ENCODE results near the gene SLC31A1. TPM values are rescaled to one million over a fixed set of nuclear protein-coding genes. Genes with fewer than 3 reads are reported as not detected.

Gene SLC31A1
- total RNA-seq = 5.4 TPM

- peak; percentile 95 to 98 (median 97) for DNase-seq (ENCODE audit: low read depth in 2 of 3, low spot score in 2 of 3)
These were observed at the start of gene SLC31A1, which contains the start of gene FKBP15 for GRCh38 chr9:113221003-113221799. Gene SLC31A1, plus strand, starts transcription at chr9:113221544. Its CDS starts 34,605 bp downstream, at chr9:113256149. Gene FKBP15, minus strand, starts transcription at chr9:113221277. Its CDS starts 34 bp downstream, at chr9:113221243.

DNA sequence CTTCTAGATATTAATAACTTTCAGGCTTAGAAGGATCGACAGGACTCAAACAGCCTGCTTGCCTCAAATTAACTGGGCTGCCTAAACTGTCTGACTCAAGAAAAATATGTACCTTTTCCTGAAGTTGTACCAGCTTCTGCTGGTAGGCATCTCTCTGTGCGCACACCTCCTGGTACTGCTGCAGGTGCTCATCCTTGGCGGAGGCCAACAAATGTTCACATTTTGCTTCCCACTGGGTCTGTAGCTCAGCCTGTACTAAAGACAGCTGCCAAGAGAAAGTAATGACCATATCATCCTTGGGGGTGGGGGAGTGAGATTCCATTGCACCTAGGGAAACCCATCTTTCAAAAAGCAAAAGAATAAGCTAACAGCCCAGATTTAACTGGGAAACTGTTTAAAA lies 48.0 kb upstream of the SLC31A1 start:
- no peak for DNase-seq (ENCODE audit: low read depth in 2 of 3, low spot score in 2 of 3)

DNA sequence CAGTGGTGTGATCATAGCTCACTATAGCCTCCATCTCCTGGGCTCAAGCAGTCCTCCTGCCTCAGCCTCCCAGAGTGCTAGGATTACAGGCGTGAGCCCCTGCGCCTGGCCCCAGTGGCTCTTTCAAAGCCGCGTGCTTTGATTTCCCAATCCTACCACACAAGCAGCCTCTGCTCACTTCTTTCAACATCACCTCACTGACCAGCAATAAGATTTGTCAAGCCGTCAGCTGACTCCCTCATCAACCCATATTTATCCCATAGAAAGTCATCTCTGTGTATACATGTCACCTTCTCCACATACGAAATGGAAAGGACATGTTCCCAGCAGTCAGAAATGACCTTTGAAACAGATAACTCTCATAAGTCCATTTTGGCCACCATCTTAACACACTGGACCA lies 44.5 kb upstream of the SLC31A1 start:
- no peak for DNase-seq (ENCODE audit: low read depth in 2 of 3, low spot score in 2 of 3)

DNA sequence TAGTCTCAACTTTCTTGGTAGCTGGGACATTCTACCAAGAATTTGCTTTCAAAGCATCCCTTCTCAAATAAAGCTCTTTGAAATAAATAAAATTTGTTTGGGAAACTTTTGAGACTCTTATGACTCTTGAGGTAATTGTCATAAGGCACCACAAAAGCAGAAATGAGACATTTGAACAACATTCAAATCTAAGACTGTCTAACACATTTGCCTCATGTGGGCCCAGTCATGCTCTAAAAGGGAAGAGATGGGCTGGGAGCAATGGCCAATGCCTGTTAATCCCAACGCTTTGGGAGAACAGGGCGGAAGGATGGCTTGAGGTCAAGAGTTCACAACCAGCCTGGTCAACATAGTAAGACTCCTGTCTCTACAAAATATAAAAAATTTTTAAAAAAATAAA lies 44.1 kb upstream of the SLC31A1 start:
- no peak for DNase-seq (ENCODE audit: low read depth in 2 of 3, low spot score in 2 of 3)

DNA sequence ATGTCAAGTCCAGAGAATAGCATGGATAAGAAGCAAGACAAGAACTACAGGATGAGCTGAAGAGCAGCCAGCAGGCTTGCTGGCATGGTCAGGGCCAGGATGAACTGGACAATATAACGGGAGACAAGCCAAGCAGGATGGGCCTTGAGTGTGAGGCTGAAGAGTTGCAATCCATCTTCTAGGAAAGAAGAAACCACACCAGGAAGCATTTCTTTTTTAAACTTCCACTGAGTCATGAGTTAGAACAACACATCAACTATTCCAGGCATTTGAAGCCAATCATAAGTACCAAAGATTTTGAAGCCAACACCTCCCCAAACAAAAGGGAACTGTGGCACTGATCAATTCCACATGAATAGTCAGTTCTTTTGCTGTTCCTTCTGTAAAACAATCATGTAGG lies 43.3 kb upstream of the SLC31A1 start:
- no peak for DNase-seq (ENCODE audit: low read depth in 2 of 3, low spot score in 2 of 3)

GRCh38 chr9:113179839-113180238 lies 41.5 kb upstream of the SLC31A1 start:
- no peak for DNase-seq (ENCODE audit: low read depth in 2 of 3, low spot score in 2 of 3)

- DNase-seq (ENCODE audit: low read depth in 2 of 3, low spot score in 2 of 3) = no peak
These were observed 40.2 kb upstream of the SLC31A1 start for GRCh38 chr9:113181165-113181564.

DNA sequence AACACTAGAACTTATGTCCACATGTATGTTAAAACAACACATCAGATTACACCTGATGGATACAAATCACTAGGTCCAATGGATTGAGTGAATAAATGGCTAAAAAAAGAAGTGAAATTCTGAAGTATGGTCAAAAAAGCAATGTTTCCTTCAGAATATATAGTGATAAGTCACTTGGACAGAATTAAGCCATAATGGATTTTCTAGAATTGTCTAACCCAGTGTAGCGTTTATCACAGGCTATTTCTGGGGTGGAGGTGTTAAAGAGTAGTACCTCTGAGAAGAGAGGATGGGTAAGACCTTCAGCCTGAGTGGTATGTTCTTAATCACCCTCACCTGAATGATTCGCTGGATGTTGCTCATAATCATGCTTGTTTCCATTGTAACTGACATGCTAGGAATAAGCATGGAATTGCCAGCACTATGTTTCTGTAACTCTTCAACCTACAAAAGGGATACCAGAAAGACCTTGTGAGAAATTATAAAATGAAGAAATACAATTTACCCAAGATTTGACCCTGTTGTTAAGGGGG lies 37.3 kb upstream of the SLC31A1 start:
- DNase-seq (ENCODE audit: low read depth in 2 of 3, low spot score in 2 of 3) = no peak

- DNase-seq (ENCODE audit: low read depth in 2 of 3, low spot score in 2 of 3) = no peak
These were observed 36.8 kb upstream of the SLC31A1 start for GRCh38 chr9:113184539-113184938.

DNA sequence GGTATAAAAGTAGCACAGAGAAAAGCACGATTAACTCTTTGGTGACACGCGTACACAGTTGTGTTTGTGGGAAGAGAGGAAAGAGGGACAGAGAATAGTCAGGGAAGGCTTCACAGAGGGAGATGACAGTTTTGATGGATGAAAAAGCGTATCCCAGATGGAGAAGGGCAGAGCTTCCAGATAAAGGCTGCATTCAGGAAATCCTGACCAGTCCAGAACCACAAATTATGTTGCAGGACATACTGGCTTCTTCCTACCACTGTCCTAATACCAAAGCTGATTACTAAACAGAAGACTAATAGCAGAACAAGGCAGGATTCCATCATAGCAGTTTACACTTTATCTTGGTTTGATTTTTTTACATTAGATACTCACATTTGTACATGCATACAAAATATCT lies 36.1 kb upstream of the SLC31A1 start:
- DNase-seq (ENCODE audit: low read depth in 2 of 3, low spot score in 2 of 3) = no peak

GRCh38 chr9:113186137-113186755 lies 35.1 kb upstream of the SLC31A1 start:
- no peak for DNase-seq (ENCODE audit: low read depth in 2 of 3, low spot score in 2 of 3)

DNA sequence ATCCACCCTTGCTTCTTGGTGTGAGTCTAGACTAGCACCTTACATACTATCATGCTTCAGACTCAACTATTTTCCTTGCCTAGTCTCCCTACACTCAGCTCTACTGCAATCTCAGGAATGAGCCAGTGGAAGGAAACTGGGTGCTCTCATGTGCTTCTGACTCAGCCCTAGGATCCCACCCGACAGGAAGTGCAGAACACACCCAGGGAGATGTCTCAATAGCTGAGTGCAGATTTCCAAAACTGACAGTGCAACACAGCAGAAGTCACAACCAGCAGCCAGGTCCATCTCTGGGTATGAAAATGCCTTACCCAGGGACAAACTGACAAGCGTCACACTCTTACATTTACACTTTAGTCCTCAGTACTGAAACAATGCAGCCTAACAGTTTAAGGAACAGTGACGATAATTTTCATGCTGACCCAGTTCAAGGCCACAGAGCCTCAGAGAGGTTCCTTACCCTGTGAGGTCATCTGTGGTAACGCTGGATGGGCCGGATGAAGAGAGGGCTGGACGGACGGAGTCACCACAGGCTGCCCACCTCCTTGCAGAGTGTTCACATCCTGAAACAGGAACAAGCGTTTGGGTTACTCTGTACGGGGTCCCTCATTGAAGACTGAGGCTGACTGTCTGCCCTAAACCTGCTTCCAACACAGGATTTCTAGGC lies 33.3 kb upstream of the SLC31A1 start:
- DNase-seq (ENCODE audit: low read depth in 2 of 3, low spot score in 2 of 3) = peak in 1 of 3 donors; percentile 7

DNA sequence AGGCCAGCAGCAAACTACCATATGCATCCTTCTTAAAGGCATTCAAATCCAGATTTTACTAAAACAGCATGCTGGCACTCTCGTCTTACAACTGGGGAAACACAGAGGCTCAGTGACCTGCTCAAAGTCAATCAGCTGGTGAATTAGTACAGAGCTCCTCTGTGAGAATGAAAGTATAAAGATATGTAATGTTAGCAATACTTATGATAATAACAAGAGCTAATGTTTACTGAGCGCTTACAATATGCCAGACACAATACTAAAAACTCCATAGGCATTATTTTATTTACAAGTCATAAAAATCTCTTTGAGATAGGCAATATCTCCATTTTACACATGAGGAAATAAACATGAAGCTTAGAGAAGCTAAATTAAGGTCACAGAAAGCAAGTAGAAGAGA lies 28.9 kb upstream of the SLC31A1 start:
- no peak for DNase-seq (ENCODE audit: low read depth in 2 of 3, low spot score in 2 of 3)

DNA sequence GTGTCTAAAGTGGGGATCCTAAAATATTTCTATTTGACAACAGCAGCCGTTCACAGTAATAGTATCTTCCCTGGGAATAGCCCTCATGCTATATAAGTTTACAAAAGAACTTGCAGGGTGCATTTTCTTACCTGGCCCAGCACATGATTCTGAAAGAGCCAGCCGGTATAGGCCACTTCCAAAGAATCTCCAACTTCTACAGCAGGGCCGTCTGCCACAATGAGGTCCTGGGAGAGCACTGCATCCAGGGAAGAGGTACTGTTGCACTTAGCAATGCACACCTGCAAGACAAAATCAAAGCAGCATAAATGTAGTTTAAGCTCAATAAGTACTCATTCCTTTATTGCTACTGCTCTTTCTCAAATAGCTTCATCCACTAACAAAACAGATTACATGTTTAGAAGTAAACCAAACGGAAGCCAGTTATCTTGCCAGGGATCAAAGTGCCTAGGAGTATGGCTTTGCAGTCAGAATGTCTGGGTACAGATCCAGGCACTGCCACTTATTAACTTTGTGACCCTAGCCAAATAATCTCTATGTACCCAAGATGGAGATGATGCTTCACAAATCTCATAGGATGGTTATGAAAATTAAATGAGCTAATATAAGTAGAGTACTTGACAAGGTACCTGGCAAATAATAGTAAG lies 21.5 kb upstream of the SLC31A1 start:
- no peak for DNase-seq (ENCODE audit: low read depth in 2 of 3, low spot score in 2 of 3)

DNA sequence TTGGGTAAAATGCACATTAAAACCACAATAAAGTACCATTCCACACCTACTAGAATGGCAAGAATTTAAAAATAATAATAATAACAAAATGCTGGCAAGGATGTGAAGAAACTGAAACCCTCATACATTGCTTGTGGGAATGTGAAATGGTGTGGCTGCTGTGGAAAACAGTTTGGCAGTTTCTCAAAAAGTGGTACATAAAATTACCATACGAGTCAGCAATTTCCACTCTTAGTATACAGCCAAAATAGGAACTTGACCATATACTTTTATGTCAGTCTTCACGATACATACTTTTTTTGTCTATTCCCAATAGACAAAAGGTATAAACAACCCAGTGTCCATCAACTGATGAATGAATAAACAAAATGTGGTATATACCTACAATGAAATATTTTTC lies 15.9 kb upstream of the SLC31A1 start:
- no peak for DNase-seq (ENCODE audit: low read depth in 2 of 3, low spot score in 2 of 3)

DNA sequence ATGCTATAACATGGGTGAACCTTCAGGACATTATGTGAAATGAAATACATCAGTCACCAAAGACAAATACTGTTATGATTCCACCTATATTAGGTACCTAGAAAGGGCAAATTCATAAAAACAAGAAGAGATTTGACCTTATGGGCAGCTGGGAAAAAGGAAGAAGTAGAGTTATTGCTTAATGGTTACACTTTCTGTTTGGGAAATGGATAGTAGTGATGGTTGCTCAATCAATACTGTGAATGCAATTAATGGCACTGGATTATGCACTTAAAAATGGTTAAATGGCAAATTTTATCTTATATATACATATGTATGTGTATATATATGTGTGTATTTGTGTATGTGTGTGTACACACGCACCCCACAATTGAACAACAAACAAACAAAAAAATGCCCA lies 15.5 kb upstream of the SLC31A1 start:
- DNase-seq (ENCODE audit: low read depth in 2 of 3, low spot score in 2 of 3) = no peak

DNA sequence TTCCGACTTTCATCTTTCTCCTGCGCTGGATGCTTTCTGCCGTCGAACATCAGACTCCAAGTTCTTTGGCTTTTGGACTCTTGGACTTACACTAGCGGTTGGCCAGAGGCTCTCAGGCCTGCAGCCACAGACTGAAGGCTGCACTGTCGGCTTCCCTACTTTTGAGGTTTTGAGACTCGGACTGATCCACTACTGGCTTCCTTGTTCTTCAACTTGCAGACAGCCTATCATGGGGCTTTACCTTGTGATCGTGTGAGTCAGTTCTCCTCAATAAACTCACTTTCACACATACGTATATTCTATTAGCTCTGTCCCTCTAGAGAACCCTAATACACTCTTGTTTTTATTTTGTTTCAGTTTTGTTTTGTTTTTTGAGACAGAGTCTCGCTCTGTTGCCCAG lies 10.5 kb upstream of the SLC31A1 start:
- DNase-seq (ENCODE audit: low read depth in 2 of 3, low spot score in 2 of 3) = no peak

DNA sequence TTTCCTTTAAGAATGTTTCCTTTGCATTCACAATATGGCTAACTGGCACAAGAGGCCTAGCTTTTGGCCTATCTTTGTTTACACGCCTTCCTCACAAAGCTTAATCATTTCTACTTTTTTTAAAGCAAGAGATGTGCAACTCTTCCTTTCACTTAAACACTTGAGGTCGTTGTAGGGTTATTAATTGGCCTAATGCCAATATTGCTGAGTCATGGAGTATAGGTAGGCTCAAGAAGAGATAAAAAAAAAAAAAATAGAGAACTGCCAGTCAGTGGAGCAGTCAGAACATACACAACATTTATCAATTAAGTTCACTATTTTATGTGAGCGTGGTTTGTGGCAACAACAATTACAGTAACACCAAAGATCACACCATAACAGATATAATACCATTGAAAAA lies 6.2 kb upstream of the SLC31A1 start:
- DNase-seq (ENCODE audit: low read depth in 2 of 3, low spot score in 2 of 3) = peak in 2 of 3 donors; percentile 68 to 73

DNA sequence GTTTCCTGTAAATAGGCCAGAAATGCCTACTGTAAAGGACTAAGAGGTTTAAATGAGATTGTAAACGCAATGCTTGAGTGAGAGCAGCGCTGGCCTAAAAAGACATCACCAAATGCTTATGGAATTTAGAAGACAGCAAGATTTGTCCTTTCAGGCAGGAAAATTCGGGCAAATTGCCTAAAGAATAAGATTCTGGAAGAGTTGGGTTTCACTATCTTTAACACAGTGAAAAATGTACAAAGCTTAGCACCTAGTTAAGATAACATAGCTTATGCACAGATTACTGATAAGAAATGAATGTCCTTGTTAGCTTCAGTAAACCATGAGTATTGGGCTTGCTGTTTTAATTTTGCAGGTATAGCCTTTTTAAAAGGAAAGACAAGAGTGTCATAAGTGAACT lies 4.9 kb upstream of the SLC31A1 start:
- DNase-seq (ENCODE audit: low read depth in 2 of 3, low spot score in 2 of 3) = no peak

GRCh38 chr9:113219186-113219936 lies 2.0 kb upstream of the SLC31A1 start:
- DNase-seq (ENCODE audit: low read depth in 2 of 3, low spot score in 2 of 3) = peak in 1 of 3 donors; percentile 53
